Panc1 (cell line): ENCODE results near the gene SYF2. TPM values are rescaled to one million over a fixed set of nuclear protein-coding genes. Genes with fewer than 3 reads are reported as not detected.

Experiments used
- ATAC-seq: fragments of 200-7000 bp; cut with Tn5 transposase; 2 replicates; pipeline ENCODE4 v1.9.1; 2020; ENCODE audit warnings: mild to moderate bottlenecking, moderate library complexity
- BruUV-seq: library from RNA; stranded (reverse); fragments of 400-500 nt; replicated peaks from 2 replicates; lab custom pipeline; 2021; lab: Mats Ljungman, UMichigan
- CTCF ChIA-PET: fragments of 300-600 bp; sonication (Branson Sonifier 250); formaldehyde crosslinking; loops from one replicate; lab custom pipeline; 2022; ENCODE audit warnings: antibody characterized with exemption; lab: Charles Lee
- POLR2A ChIA-PET: fragments of 300-600 bp; sonication (Branson Sonifier 250); formaldehyde crosslinking; loops from one replicate; lab custom pipeline; 2022; ENCODE audit warnings: antibody characterized with exemption; lab: Charles Lee
- DNase-seq: peaks from one replicate; pipeline ENCODE4 v3.0.0-alpha.2; 2010; ENCODE audit warnings: low read depth, low spot score
- H3K27ac ChIP-seq: 2 replicates; pipeline ENCODE4 v1.5.1; 2011; ENCODE audit warnings: mild to moderate bottlenecking, low read length, inconsistent platforms
- H3K27me3 ChIP-seq: fragments of 200-500 bp; sonication (Bioruptor generic); 2 replicates; pipeline ENCODE4 v1.6.0; 2014; ENCODE audit warnings: low read length, inconsistent platforms; ENCODE audit not compliant: control insufficient read depth, insufficient read depth
- H3K36me3 ChIP-seq: fragments of 200-500 bp; sonication (Bioruptor generic); 2 replicates; pipeline ENCODE4 v1.5.1; 2014; ENCODE audit warnings: inconsistent platforms, mild to moderate bottlenecking, low read length, moderate library complexity; ENCODE audit not compliant: control insufficient read depth, insufficient read depth
- H3K4me1 ChIP-seq: 2 replicates; pipeline ENCODE4 v1.5.1; 2011; ENCODE audit warnings: inconsistent platforms, mild to moderate bottlenecking, low read length, moderate library complexity; ENCODE audit not compliant: control insufficient read depth, insufficient read depth
- H3K4me3 ChIP-seq, 2 experiments: 2 replicates each; pipeline ENCODE4 v1.5.1; 2011 to 2012; ENCODE audit warnings: low read depth in 2 of 2, low read length in 2 of 2, mild to moderate bottlenecking in 2 of 2, inconsistent platforms in 1 of 2, moderate library complexity in 1 of 2
- H3K9me3 ChIP-seq: fragments of 200-500 bp; sonication (Bioruptor generic); 2 replicates; pipeline ENCODE4 v1.5.1; 2014; ENCODE audit warnings: low read depth, mild to moderate bottlenecking, inconsistent platforms, low read length, moderate library complexity; ENCODE audit not compliant: control insufficient read depth, insufficient read depth
- POLR2AphosphoS5 ChIP-seq: IDR thresholded peaks from 2 replicates; pipeline ENCODE4 v1.6.1; 2012; ENCODE audit warnings: mild to moderate bottlenecking, low read depth, low read length, moderate library complexity
- SIN3A ChIP-seq: IDR thresholded peaks from 2 replicates; pipeline ENCODE4 v1.6.1; 2012; ENCODE audit warnings: low read depth, mild to moderate bottlenecking, low read length, moderate library complexity, borderline replicate concordance; ENCODE audit not compliant: insufficient read depth
- TCF7L2 ChIP-seq: IDR thresholded peaks from 2 replicates; pipeline ENCODE4 v1.6.1; 2011; ENCODE audit warnings: mild to moderate bottlenecking, low read depth, low read length, inconsistent platforms
- in situ Hi-C: cut with HindIII; loops from 2 replicates; pipeline ENCODE4 v1.10.0; 2016; ENCODE audit warnings: low sequenced_read_pairs, low pct_unique_long_range_greater_than_20kb
- intact Hi-C: fragments of 100-400 bp; cut with micrococcal nuclease; formaldehyde crosslinking; loops from one replicate; pipeline ENCODE4 v1.10.0; 2022; ENCODE audit not compliant: unreplicated experiment
- total RNA-seq: library from RNA; stranded (reverse); gene quantifications from one replicate; pipeline ENCODE4 v1.2.1, GENCODE V29; 2021; ENCODE audit not compliant: unreplicated experiment
- TF ChIP-seq, protein P1 (sequence below), 2 experiments: IDR thresholded peaks; 2 replicates each; pipeline ENCODE4 v1.6.1; 2011 to 2012; ENCODE audit warnings: low read depth in 2 of 2, control low read depth in 1 of 2, low read length in 1 of 2, mild to moderate bottlenecking in 1 of 2, moderate library complexity in 1 of 2; ENCODE audit not compliant: insufficient read depth in 1 of 2
- TF ChIP-seq, protein P2 (sequence below): fragments of 450-650 bp; IDR thresholded peaks from 2 replicates; pipeline ENCODE4 v1.5.1; 2017; ENCODE audit warnings: mild to moderate bottlenecking

The SYF2 gene
- total RNA-seq, 1 experiment from 2014 or later, result 28.9 TPM

DNA sequence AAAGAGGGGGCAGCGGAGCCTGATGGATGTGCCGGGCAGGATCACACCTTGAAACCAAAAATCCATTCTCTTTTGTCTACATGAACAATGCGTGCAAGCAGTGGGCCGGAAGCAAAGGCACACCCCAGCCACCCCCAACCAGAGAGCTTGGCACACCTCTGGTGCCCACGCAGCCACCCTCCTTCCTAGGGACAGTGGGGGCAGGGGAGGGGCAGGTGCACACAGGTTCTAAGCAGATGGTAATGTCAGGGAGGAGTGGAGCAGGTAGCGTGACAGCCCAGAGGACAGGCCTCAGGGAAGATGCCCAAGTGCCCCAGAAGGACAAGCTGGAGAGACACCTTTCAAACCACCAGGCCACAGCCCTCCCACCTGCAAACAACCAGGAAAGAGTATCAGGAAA lies 36.5 kb downstream of the SYF2 start:
- no peak overlapping the region for H3K4me3 ChIP-seq
- ChIA-PET POLR2A (no interaction called here), CTCF (no interaction called here)
- no peak for DNase-seq
- no peak for ATAC-seq
- TF ChIP-seq, protein P1, sequence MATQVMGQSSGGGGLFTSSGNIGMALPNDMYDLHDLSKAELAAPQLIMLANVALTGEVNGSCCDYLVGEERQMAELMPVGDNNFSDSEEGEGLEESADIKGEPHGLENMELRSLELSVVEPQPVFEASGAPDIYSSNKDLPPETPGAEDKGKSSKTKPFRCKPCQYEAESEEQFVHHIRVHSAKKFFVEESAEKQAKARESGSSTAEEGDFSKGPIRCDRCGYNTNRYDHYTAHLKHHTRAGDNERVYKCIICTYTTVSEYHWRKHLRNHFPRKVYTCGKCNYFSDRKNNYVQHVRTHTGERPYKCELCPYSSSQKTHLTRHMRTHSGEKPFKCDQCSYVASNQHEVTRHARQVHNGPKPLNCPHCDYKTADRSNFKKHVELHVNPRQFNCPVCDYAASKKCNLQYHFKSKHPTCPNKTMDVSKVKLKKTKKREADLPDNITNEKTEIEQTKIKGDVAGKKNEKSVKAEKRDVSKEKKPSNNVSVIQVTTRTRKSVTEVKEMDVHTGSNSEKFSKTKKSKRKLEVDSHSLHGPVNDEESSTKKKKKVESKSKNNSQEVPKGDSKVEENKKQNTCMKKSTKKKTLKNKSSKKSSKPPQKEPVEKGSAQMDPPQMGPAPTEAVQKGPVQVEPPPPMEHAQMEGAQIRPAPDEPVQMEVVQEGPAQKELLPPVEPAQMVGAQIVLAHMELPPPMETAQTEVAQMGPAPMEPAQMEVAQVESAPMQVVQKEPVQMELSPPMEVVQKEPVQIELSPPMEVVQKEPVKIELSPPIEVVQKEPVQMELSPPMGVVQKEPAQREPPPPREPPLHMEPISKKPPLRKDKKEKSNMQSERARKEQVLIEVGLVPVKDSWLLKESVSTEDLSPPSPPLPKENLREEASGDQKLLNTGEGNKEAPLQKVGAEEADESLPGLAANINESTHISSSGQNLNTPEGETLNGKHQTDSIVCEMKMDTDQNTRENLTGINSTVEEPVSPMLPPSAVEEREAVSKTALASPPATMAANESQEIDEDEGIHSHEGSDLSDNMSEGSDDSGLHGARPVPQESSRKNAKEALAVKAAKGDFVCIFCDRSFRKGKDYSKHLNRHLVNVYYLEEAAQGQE (IDR thresholded peaks at IDR 0.05; ENCODE audit: insufficient read depth in 1 of 2, low read depth in 2 of 2, low read length in 1 of 2), result no peak
- TF ChIP-seq TCF7L2 (no peak), SIN3A (no peak), POLR2AphosphoS5 (no peak)
- TF ChIP-seq, protein P2, sequence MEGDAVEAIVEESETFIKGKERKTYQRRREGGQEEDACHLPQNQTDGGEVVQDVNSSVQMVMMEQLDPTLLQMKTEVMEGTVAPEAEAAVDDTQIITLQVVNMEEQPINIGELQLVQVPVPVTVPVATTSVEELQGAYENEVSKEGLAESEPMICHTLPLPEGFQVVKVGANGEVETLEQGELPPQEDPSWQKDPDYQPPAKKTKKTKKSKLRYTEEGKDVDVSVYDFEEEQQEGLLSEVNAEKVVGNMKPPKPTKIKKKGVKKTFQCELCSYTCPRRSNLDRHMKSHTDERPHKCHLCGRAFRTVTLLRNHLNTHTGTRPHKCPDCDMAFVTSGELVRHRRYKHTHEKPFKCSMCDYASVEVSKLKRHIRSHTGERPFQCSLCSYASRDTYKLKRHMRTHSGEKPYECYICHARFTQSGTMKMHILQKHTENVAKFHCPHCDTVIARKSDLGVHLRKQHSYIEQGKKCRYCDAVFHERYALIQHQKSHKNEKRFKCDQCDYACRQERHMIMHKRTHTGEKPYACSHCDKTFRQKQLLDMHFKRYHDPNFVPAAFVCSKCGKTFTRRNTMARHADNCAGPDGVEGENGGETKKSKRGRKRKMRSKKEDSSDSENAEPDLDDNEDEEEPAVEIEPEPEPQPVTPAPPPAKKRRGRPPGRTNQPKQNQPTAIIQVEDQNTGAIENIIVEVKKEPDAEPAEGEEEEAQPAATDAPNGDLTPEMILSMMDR, result no peak
- no peaks in the 10 kb centered on the region for H3K9me3 ChIP-seq
- no peaks in the 10 kb centered on the region for H3K36me3 ChIP-seq
- in situ Hi-C loops (no loop called here), intact Hi-C loops (no loop called here)
- no peaks in the 10 kb centered on the region for H3K27me3 ChIP-seq
- no TSS peak for BruUV-seq
- no peaks in the 10 kb centered on the region; the same call in 1 of the 2 replicates for H3K4me1 ChIP-seq
- no peak overlapping the region for H3K27ac ChIP-seq

DNA sequence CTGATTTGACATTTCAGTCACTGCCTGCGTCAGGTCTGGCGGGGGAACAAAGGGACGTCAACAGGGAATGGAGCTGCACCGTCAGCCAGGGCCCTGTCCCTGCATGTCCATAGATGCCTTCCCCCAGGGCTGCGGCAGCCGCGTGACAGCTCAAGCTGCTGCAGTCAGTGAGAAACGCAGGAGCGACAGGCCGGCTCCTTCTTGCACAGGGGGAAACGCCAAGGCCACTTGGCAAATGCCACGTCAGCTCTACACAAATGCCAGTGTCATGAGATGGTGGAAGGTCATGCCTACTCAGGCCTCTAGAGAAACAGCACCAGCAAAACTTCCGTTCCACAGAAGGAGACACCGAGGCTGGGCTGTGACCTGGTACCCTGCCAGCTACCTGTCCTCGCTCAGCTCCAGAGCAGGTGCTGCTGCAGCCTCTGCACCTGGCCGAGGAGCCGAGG lies 37.7 kb downstream of the SYF2 start:
- Histone ChIP-seq H3K9me3 (no peaks in the 10 kb centered on the region), H3K36me3 (no peaks in the 10 kb centered on the region), H3K27me3 (no peaks in the 10 kb centered on the region), H3K4me1 (no peaks in the 10 kb centered on the region; the same call in 1 of the 2 replicates), H3K4me3 (no peak overlapping the region), H3K27ac (no peak overlapping the region)
- CTCF ChIA-PET, result no interaction called here
- DNase-seq (no peak), ATAC-seq (no peak)
- TF ChIP-seq POLR2AphosphoS5, result no peak
- TF ChIP-seq TCF7L2, result no peak
- no peak for TF ChIP-seq SIN3A
- TF ChIP-seq, protein P2, result no peak
- TF ChIP-seq, protein P1 (IDR thresholded peaks at IDR 0.05; ENCODE audit: insufficient read depth in 1 of 2, low read depth in 2 of 2, low read length in 1 of 2), result no peak
- POLR2A ChIA-PET, result interaction anchor here (0.6 kb wide), 1 partner anchor 35 kb away, joined by 7 read pairs; no protein-coding TSS in a partner anchor
- no TSS peak for BruUV-seq
- intact Hi-C loops (no loop called here), in situ Hi-C loops (no loop called here)
